K562 (cell line): ENCODE results near the gene RBM19. TPM values are rescaled to one million over a fixed set of nuclear protein-coding genes. Genes with fewer than 3 reads are reported as not detected.

Source experiments
- ATAC-seq: fragments of 200-7000 bp; cut with Tn5 transposase; 3 replicates; pipeline ENCODE4 v1.9.1; 2020; ENCODE audit warnings: moderate library complexity
- BruUV-seq: library from RNA; stranded (reverse); fragments of 400-500 nt; replicated peaks from 2 replicates; lab custom pipeline; 2021; lab: Mats Ljungman, UMichigan
- CTCF ChIA-PET: fragments of 300-600 bp; formaldehyde crosslinking; extraction: SDS; loops from one replicate; lab custom pipeline; 2021; ENCODE audit warnings: low intra/inter-chr PET ratio; lab: Yijun Ruan, JAX
- POLR2A ChIA-PET: fragments of 300-600, 350-650 bp; sonication (Branson Sonifier 250); formaldehyde crosslinking; extraction: SDS; loops from one replicate; lab custom pipeline; 2021; ENCODE audit warnings: antibody characterized with exemption, inconsistent platforms; lab: Yijun Ruan, JAX
- DNase-seq, 4 experiments: peaks; one replicate each; pipeline versions ENCODE4 v3.0.0 to v3.0.0-alpha.2; 2011 to 2018; ENCODE audit warnings: low spot score in 3 of 4, mixed read lengths in 3 of 4; ENCODE audit errors: extremely low read depth in 1 of 4
- FAIRE-seq: peaks from 2 replicates; lab custom pipeline; 2011; peaks lifted over from hg19 to GRCh38; lab: Jason Lieb, UNC
- H2AFZ ChIP-seq: 2 replicates; pipeline ENCODE4 v1.6.0; 2011; ENCODE audit warnings: low read depth, low read length, control low read depth, inconsistent platforms
- H3K27ac ChIP-seq: fragments of 200-600 bp; 3 replicates; pipeline ENCODE4 v1.8.0; 2011; ENCODE audit warnings: low read depth, mild to moderate bottlenecking, control low read depth, inconsistent platforms, low read length, moderate library complexity, mixed read lengths; ENCODE audit errors: extremely low read depth
- H3K27me3 ChIP-seq, 2 experiments: fragments of 300-600 bp in 1 of 2; 2 replicates in 1 of 2; 3 replicates in 1 of 2; pipeline versions ENCODE4 v1.6.0 to v1.8.0; 2011; ENCODE audit warnings: inconsistent platforms in 2 of 2, low read length in 2 of 2, mild to moderate bottlenecking in 1 of 2, mixed read lengths in 1 of 2, moderate library complexity in 1 of 2; ENCODE audit not compliant: control insufficient read depth in 2 of 2, insufficient read depth in 2 of 2
- H3K36me3 ChIP-seq: fragments of 300-600 bp; 3 replicates; pipeline ENCODE4 v1.8.0; 2011; ENCODE audit warnings: mild to moderate bottlenecking, low read length, inconsistent platforms; ENCODE audit not compliant: control insufficient read depth, insufficient read depth
- H3K4me1 ChIP-seq, 2 experiments: fragments of 200-600 bp in 1 of 2; replicated peaks in 1 of 2; 2 replicates in 1 of 2; 3 replicates in 1 of 2; pipeline versions ENCODE4 v1.5.1 to v1.8.0; 2011; ENCODE audit warnings: inconsistent platforms in 2 of 2, low read length in 2 of 2, mild to moderate bottlenecking in 1 of 2, mixed read lengths in 1 of 2, moderate library complexity in 1 of 2; ENCODE audit not compliant: control insufficient read depth in 2 of 2, insufficient read depth in 2 of 2
- H3K4me2 ChIP-seq: 2 replicates; pipeline ENCODE4 v1.6.1; 2011; ENCODE audit warnings: low read length, control low read depth, inconsistent platforms, mixed read lengths; ENCODE audit not compliant: insufficient read depth
- H3K4me3 ChIP-seq: fragments of 200-600 bp; sonication (generic), shearing (Covaris generic); 2 replicates; pipeline ENCODE4 v1.5.1; 2016; ENCODE audit warnings: control low read depth, inconsistent platforms
- H3K79me2 ChIP-seq: fragments of 200-600 bp; 3 replicates; pipeline ENCODE4 v1.8.0; 2011; ENCODE audit warnings: low read length, inconsistent platforms; ENCODE audit not compliant: control insufficient read depth, insufficient read depth
- H3K9ac ChIP-seq, 2 experiments: 2 replicates each; pipeline versions ENCODE4 v1.6.0 to v1.6.1; 2011; ENCODE audit warnings: low read depth in 2 of 2, low read length in 2 of 2, control low read depth in 1 of 2, inconsistent platforms in 1 of 2, mild to moderate bottlenecking in 1 of 2, mixed read lengths in 1 of 2; ENCODE audit not compliant: insufficient read depth in 1 of 2
- H3K9me1 ChIP-seq: one replicate; pipeline ENCODE4 v1.6.0; 2011; ENCODE audit warnings: inconsistent platforms, mild to moderate bottlenecking, low read length, moderate library complexity; ENCODE audit not compliant: control insufficient read depth, insufficient read depth
- H3K9me3 ChIP-seq: replicated peaks from 2 replicates; pipeline ENCODE4 v1.5.1; 2011; ENCODE audit warnings: low read depth, low read length, inconsistent platforms; ENCODE audit not compliant: control insufficient read depth, insufficient read depth
- H4K20me1 ChIP-seq: replicated peaks from 2 replicates; pipeline ENCODE4 v1.6.1; 2011; ENCODE audit warnings: low read length, inconsistent platforms, mixed read lengths; ENCODE audit not compliant: control insufficient read depth, insufficient read depth
- AFF4 ChIP-seq: sonication (generic); formaldehyde crosslinking; IDR thresholded peaks from 2 replicates; pipeline ENCODE4 v1.8.0; 2023; ENCODE audit warnings: mild to moderate bottlenecking, missing genetic modification reagents
- CREB5 ChIP-seq: fragments of 250-450 bp; sonication (Bioruptor Pico); IDR thresholded peaks from 2 replicates; pipeline ENCODE4 v1.5.0; 2020; ENCODE audit warnings: mild to moderate bottlenecking
- CTCF ChIP-seq, 3 experiments: IDR thresholded peaks in 2 of 3; conservative IDR thresholded peaks in 1 of 3; 2 replicates each; pipeline ENCODE4 v1.5.1; 2011 to 2012; ENCODE audit warnings: low read length in 3 of 3, mild to moderate bottlenecking in 3 of 3, control low read depth in 2 of 3, improper control_type of control experiment in 1 of 3, inconsistent platforms in 1 of 3, low read depth in 1 of 3, mixed read lengths in 1 of 3, moderate library complexity in 1 of 3; ENCODE audit not compliant: insufficient read depth in 2 of 3
- HMG20B ChIP-seq: fragments of 250-450 bp; sonication (Bioruptor Pico); IDR thresholded peaks from 2 replicates; pipeline ENCODE4 v1.5.0; 2021; ENCODE audit warnings: mild to moderate bottlenecking
- SREBF1 ChIP-seq: fragments of 150-350 bp; IDR thresholded peaks from 2 replicates; pipeline ENCODE4 v1.6.1; 2014; ENCODE audit warnings: antibody characterized with exemption, low read depth, low read length, borderline replicate concordance
- TAF15 ChIP-seq: fragments of 200-400 bp; formaldehyde crosslinking; IDR thresholded peaks from 2 replicates; pipeline ENCODE4 v1.6.1; 2017; ENCODE audit warnings: mild to moderate bottlenecking, low read depth, low read length, moderate library complexity
- USF2 ChIP-seq: sonication (generic); formaldehyde crosslinking; IDR thresholded peaks from 2 replicates; pipeline ENCODE4 v1.5.0; 2020; ENCODE audit warnings: missing genetic modification reagents
- ZBTB2 ChIP-seq: fragments of 450-650 bp; IDR thresholded peaks from 2 replicates; pipeline ENCODE4 v1.6.1; 2016; ENCODE audit warnings: antibody characterized with exemption
- ZNF197 ChIP-seq: fragments of 200-800 bp; sonication (Bioruptor generic); IDR thresholded peaks from 2 replicates; pipeline ENCODE4 v1.6.1; 2016; ENCODE audit warnings: low read depth, missing genetic modification characterization, missing compliant biosample characterization
- ZNF282 ChIP-seq: sonication (generic); formaldehyde crosslinking; IDR thresholded peaks from 2 replicates; pipeline ENCODE4 v1.8.1; 2023; ENCODE audit warnings: missing genetic modification reagents
- ZNF76 ChIP-seq: fragments of 250-450 bp; sonication (Bioruptor Pico); IDR thresholded peaks from 2 replicates; pipeline ENCODE4 v1.4.0; 2020; ENCODE audit warnings: mild to moderate bottlenecking, moderate library complexity, borderline replicate concordance
- WGBS: fragments of 100-300 bp; shearing (Covaris generic); methylation state at CpG from one replicate; pipeline ENCODE4 v1.1.6; 2016; ENCODE audit warnings: low coverage, mixed read lengths; ENCODE audit not compliant: insufficient coverage; ENCODE audit errors: missing lambda C conversion rate; 5-methylcytosine and 5-hydroxymethylcytosine counted together
- in situ Hi-C: fragments of 300-500 bp; cut with MboI; formaldehyde crosslinking; loops from 4 replicates; pipeline ENCODE4 v1.15.0; 2018; ENCODE audit warnings: inconsistent platforms, mixed read lengths
- intact Hi-C: fragments of 100-400 bp; cut with micrococcal nuclease; formaldehyde crosslinking; loops from 2 replicates; pipeline ENCODE4 v1.14.2; 2022
- polyA plus RNA-seq, 8 experiments: library from polyadenylated mRNA; depleted of rRNA in 4 of 8; stranded (reverse) in 5 of 8; unstranded in 3 of 8; fragments of >200 nt; fragmentation: Nextera tagmentation in 2 of 8; fragmentation: Illumina TruSeq in 1 of 8; extraction: Ambion mirVana in 2 of 8; extraction: Trizol in 1 of 8; gene quantifications; 2 replicates each; pipeline versions ENCODE4 v1.2.1 to v1.2.3, GENCODE V29; 2011 to 2014; ENCODE audit warnings: inconsistent platforms in 1 of 8, missing spikeins in 1 of 8
- total RNA-seq, 7 experiments: library from RNA; depleted of rRNA in 6 of 7; stranded (reverse); fragments of >200 nt in 6 of 7; fragmentation: Illumina TruSeq in 2 of 7; extraction: Trizol in 2 of 7; gene quantifications; 2 replicates each; pipeline versions ENCODE4 v1.2.1 to v1.2.3, GENCODE V29; 2011 to 2021; ENCODE audit warnings: low replicate concordance in 1 of 7

RBM19 gene
- total and polyA plus RNA-seq, 9 of the 15 experiments (the other 6 are each of a cell fraction or from before 2014, with no cell fraction given): 16.0 to 58.4 (median 37.9) TPM

- CTCF ChIA-PET: no interaction called here
- no TSS peak for BruUV-seq
- H3K79me2 ChIP-seq: peaks cover 5% of the 10 kb centered on the region; the same call in 2 of the 3 replicates
- peaks cover 92% of the 10 kb centered on the region; the same call in 2 of the 3 replicates for H3K36me3 ChIP-seq
- no peaks in the 10 kb centered on the region for H3K9me3 ChIP-seq
- intact Hi-C loops (no loop called here), in situ Hi-C loops (no loop called here)
- H2AFZ ChIP-seq: no peak overlapping the region
- no peak overlapping the region for H3K4me3 ChIP-seq
- FAIRE-seq (no peak), ATAC-seq (no peak), DNase-seq (no peak)
- no peaks in the 10 kb centered on the region for H3K27me3 ChIP-seq
- H3K9me1 ChIP-seq: peaks cover 4% of the 10 kb centered on the region
- no peak overlapping the region for H3K4me2 ChIP-seq
- no peak overlapping the region for H3K27ac ChIP-seq
- WGBS: 79% methylated on average over 5 of the region's 5 CpGs
- H3K9ac ChIP-seq: no peak overlapping the region
- no peaks in the 10 kb centered on the region; the same call in 1 of the 2 replicates for H4K20me1 ChIP-seq
- POLR2A ChIA-PET: interaction anchor here (0.5 to 1.0 kb wide), 2 partner anchors 11 to 263 kb away, joined by 3 read pairs; no protein-coding TSS in a partner anchor
- H3K4me1 ChIP-seq: no peaks in the 10 kb centered on the region
- TF ChIP-seq ZNF76 (CRISPR knock-in tag) (no peak), SREBF1 (no peak), HMG20B (CRISPR knock-in tag) (no peak), CREB5 (no peak), ZNF197 (no peak), AFF4 (CRISPR knock-in tag) (no peak), ZBTB2 (no peak), USF2 (CRISPR knock-in tag) (no peak), CTCF (IDR thresholded peaks at IDR 0.05 in 2 of 3, conservative IDR thresholded peaks at IDR 0.05 in 1 of 3; ENCODE audit: insufficient read depth in 2 of 3, low read depth in 1 of 3, low read length in 3 of 3) (no peak), TAF15 (no peak), ZNF282 (CRISPR knock-in tag) (no peak)
These were observed 8.0 kb downstream of the RBM19 start for GRCh38 chr12:113958108-113958507.
